HEK293T (cell line): ENCODE results near the gene AMER2.

Source experiments
- CTCF ChIA-PET: fragments of 350-600 bp; formaldehyde crosslinking; extraction: SDS; loops from one replicate; lab custom pipeline; 2021; ENCODE audit warnings: antibody characterized with exemption, inconsistent platforms; lab: Yijun Ruan, JAX
- POLR2A ChIA-PET: fragments of 350-600 bp; formaldehyde crosslinking; extraction: SDS; loops from one replicate; lab custom pipeline; 2020; ENCODE audit warnings: antibody characterized with exemption, inconsistent platforms; lab: Yijun Ruan, JAX
- DNase-seq: peaks from one replicate; pipeline ENCODE4 v3.0.0; 2012; ENCODE audit warnings: mixed read lengths; ENCODE audit errors: extremely low spot score
- ARNT ChIP-seq: fragments of 450-650 bp; IDR thresholded peaks from 2 replicates; pipeline ENCODE4 v1.6.1; 2017; ENCODE audit warnings: mild to moderate bottlenecking
- BHLHE40 ChIP-seq: fragments of 450-650 bp; IDR thresholded peaks from 2 replicates; pipeline ENCODE4 v1.6.1; 2016; ENCODE audit warnings: mild to moderate bottlenecking, moderate library complexity, borderline replicate concordance
- CTBP1 ChIP-seq: fragments of 450-650 bp; IDR thresholded peaks from 2 replicates; pipeline ENCODE4 v1.6.1; 2016; ENCODE audit warnings: borderline replicate concordance
- ELF4 ChIP-seq: fragments of 450-650 bp; IDR thresholded peaks from 2 replicates; pipeline ENCODE4 v1.6.1; 2017; ENCODE audit warnings: antibody characterized with exemption
- FOXA1 ChIP-seq: fragments of 450-650 bp; IDR thresholded peaks from 2 replicates; pipeline ENCODE4 v1.6.1; 2016; ENCODE audit warnings: mild to moderate bottlenecking
- FOXK2 ChIP-seq: fragments of 450-650 bp; IDR thresholded peaks from 2 replicates; pipeline ENCODE4 v1.6.1; 2016; ENCODE audit warnings: mild to moderate bottlenecking
- FOXM1 ChIP-seq: fragments of 450-650 bp; IDR thresholded peaks from 2 replicates; pipeline ENCODE4 v1.6.1; 2017; ENCODE audit warnings: mild to moderate bottlenecking, borderline replicate concordance
- HDGF ChIP-seq: fragments of 450-650 bp; IDR thresholded peaks from 2 replicates; pipeline ENCODE4 v1.6.1; 2017; ENCODE audit warnings: antibody characterized with exemption, borderline replicate concordance
- L3MBTL2 ChIP-seq: fragments of 450-650 bp; conservative IDR thresholded peaks from 2 replicates; pipeline ENCODE4 v1.6.1; 2016; ENCODE audit warnings: mild to moderate bottlenecking
- LEF1 ChIP-seq: fragments of 450-650 bp; IDR thresholded peaks from 2 replicates; pipeline ENCODE4 v1.6.1; 2017; ENCODE audit warnings: mild to moderate bottlenecking, borderline replicate concordance
- NFRKB ChIP-seq: fragments of 450-650 bp; IDR thresholded peaks from 2 replicates; pipeline ENCODE4 v1.6.1; 2016; ENCODE audit warnings: mild to moderate bottlenecking, moderate library complexity
- SP1 ChIP-seq: fragments of 450-650 bp; IDR thresholded peaks from 2 replicates; pipeline ENCODE4 v1.6.1; 2017
- SUZ12 ChIP-seq: fragments of 450-650 bp; IDR thresholded peaks from 2 replicates; pipeline ENCODE4 v1.6.1; 2016; ENCODE audit warnings: mild to moderate bottlenecking
- TARDBP ChIP-seq: fragments of 450-650 bp; IDR thresholded peaks from 2 replicates; pipeline ENCODE4 v1.6.1; 2016
- ZNF384 ChIP-seq: fragments of 450-650 bp; IDR thresholded peaks from 2 replicates; pipeline ENCODE4 v1.6.1; 2016
- TF ChIP-seq, protein P1 (sequence below): fragments of 450-650 bp; IDR thresholded peaks from 2 replicates; pipeline ENCODE4 v1.6.1; 2016

AMER2 gene

DNA sequence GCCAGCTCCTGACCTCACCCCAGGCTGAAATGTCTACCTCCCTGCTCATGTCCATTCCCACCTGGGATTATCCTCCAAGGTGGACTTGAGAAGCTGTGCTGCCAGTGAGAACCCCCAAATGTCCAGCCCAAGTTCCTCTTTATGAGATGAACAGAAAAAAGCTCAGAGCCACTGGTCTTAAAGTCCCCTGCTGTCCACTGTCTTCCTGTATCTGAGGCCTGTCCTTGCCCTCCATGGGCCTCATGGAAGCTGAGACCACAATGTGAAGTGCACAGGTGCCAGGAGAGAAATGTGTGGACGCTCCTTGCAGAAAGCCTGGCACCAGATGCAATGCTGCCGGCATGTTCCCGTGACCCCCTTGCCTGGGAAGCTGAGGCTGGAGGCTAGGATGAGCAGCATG is 3.3 kb upstream of the AMER2 start:
- TF ChIP-seq CTBP1 (no peak), SP1 (no peak)
- ChIA-PET CTCF (interaction anchor here (1.2 kb wide), 1 partner anchor 13 kb away, joined by 3 read pairs; no protein-coding TSS in a partner anchor), POLR2A (no interaction called here)
- DNase-seq, result no peak

DNA sequence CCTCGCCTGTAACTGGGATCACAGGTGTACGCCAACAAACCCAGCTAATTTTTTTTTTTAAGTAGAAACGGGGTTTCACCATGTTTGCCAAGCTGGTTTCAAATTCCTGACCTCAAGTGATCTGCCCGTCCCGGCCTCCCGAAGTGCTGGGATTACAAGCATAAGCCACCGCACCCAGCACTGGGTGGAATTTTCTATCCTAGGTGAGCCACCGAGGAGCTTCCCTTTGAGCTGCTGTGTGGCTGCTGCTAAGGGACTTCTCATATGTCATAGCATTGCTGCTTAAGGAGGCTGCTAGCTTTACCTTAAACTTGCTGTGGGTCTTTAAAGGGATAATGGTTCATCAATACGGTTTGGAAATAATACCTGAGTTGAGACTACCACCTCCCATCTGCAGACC is 2.9 kb upstream of the AMER2 start:
- POLR2A ChIA-PET, result no interaction called here
- no peak for DNase-seq
- TF ChIP-seq ARNT, result no peak
- TF ChIP-seq ELF4, result no peak
- TF ChIP-seq CTBP1, result no peak
- TF ChIP-seq, protein P1, sequence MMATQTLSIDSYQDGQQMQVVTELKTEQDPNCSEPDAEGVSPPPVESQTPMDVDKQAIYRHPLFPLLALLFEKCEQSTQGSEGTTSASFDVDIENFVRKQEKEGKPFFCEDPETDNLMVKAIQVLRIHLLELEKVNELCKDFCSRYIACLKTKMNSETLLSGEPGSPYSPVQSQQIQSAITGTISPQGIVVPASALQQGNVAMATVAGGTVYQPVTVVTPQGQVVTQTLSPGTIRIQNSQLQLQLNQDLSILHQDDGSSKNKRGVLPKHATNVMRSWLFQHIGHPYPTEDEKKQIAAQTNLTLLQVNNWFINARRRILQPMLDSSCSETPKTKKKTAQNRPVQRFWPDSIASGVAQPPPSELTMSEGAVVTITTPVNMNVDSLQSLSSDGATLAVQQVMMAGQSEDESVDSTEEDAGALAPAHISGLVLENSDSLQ, result no peak
- TF ChIP-seq L3MBTL2, result no peak
- TF ChIP-seq FOXA1, result no peak
- no peak for TF ChIP-seq BHLHE40
- CTCF ChIA-PET, result no interaction called here

DNA sequence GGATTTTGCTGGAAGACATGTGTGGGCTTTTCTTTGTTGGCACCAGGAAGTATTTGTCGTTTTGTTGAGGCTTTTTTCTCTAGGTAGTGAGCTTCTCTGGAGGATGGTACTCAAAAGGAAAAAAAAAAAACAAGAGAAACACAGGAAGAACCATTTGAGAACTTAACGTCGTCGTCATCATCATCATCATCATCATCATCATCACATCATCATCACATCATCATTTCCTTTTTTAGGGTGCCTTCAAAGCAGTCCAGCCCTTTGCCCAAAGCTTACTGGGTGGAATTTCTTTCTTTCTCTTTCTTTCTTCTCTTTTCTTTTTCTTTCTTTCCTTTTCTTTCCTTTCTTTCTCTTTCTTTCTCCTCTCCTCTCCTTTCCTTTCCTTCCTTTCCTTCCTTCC is 2.2 kb upstream of the AMER2 start:
- TF ChIP-seq CTBP1, result no peak
- no peak for TF ChIP-seq ARNT
- TF ChIP-seq ELF4, result no peak
- no peak for TF ChIP-seq HDGF
- no peak for TF ChIP-seq ZNF384
- TF ChIP-seq L3MBTL2, result no peak
- TF ChIP-seq SP1, result no peak
- TF ChIP-seq LEF1, result no peak
- no peak for TF ChIP-seq BHLHE40
- TF ChIP-seq NFRKB, result no peak
- TF ChIP-seq FOXA1, result no peak
- no peak for TF ChIP-seq FOXK2
- no peak for TF ChIP-seq FOXM1
- TF ChIP-seq, protein P1, result no peak
- TF ChIP-seq SUZ12, result no peak
- no peak for TF ChIP-seq TARDBP
- ChIA-PET CTCF (no interaction called here), POLR2A (no interaction called here)

DNA sequence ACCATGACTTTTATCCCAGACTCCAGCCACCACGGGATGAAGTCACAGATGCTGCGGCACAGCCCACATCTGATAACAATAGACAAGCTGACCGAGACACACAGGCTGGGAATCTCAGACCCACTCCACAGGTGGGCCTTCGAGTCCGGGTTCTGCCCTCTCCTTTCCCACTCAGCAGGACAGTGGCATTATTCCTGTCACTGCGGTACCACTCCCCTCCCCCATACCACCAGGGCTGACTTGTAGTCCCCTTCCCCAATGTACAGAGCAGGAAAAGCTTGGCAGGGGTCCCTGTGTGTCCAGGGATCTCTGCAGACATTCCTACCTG is 179 bp upstream of the AMER2 start:
- ChIA-PET POLR2A (no interaction called here), CTCF (interaction anchor here (0.5 to 1.4 kb wide), 4 partner anchors 8 to 306 kb away, joined by 3 to 4 read pairs (median 3); no protein-coding TSS in a partner anchor)
- TF ChIP-seq L3MBTL2 (no peak), FOXA1 (no peak), HDGF (no peak), CTBP1 (no peak), SP1 (no peak), BHLHE40 (no peak), FOXK2 (no peak), ELF4 (no peak), LEF1 (no peak), ZNF384 (no peak), SUZ12 (no peak)
- TF ChIP-seq, protein P1, result no peak
- no peak for DNase-seq

More for the DNA sequence above, 2.2 kb upstream of the AMER2 start:
- DNase-seq, result no peak

DNA sequence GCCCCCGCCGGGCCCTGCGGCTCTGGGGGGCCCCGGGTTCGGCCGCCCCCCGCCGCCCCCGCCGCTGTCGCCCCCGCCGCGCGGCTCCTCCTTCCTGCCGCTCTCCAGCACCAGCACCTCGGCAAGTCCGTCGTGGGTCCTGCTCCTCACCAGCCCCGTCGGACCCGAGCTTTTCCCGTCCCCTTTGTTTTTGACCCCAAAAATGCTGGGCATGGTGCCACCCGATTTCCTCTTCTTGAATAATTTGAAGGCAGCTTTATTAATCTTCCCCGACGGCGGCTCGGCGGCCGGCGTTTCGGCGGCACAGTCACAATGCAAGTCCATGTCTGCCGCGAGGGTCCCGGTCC is 945 bp downstream of the AMER2 start:
- ChIA-PET CTCF (interaction anchor here (0.7 kb wide), 1 partner anchor 204 kb away, joined by 3 read pairs; no protein-coding TSS in a partner anchor), POLR2A (no interaction called here)
- TF ChIP-seq, protein P1, result no peak
- TF ChIP-seq TARDBP, result no peak
- no peak for TF ChIP-seq FOXA1
- TF ChIP-seq BHLHE40, result no peak
- TF ChIP-seq ZNF384, result no peak
- no peak for TF ChIP-seq NFRKB
- no peak for TF ChIP-seq SUZ12
- TF ChIP-seq ELF4, result no peak
- TF ChIP-seq SP1, result no peak
- TF ChIP-seq HDGF, result no peak
- no peak for TF ChIP-seq CTBP1
- no peak for TF ChIP-seq FOXK2
- no peak for TF ChIP-seq LEF1
- no peak for TF ChIP-seq L3MBTL2
- no peak for TF ChIP-seq ARNT
- TF ChIP-seq FOXM1, result no peak
- no peak for DNase-seq

DNA sequence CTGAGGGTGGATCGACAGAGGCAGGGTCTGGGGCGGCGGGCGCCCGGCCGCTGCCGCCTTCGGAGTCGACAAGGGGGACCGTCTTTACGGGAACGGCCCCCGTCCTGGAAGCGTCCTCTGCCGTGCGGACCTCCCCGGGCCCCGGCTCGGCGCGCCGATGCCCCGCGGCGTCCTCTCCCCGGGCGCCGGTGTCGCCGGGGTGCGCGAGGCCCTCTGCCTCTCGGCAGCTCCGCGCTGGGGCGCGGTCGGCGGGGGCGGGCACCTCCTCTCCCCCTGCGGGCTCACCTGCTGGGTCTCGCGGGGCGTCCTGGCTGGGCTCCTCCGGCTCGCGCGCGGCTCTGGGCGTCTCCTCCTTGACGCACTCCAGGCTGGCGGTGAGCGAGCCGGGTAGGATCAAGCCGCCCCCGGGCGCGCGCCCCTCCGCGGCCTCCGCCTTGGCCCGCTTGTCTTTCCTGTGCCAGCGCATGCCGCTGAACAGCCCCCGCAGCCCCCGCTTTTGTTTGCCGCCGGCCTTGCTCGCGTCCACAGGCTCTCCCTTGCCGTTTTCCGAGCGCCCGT is 1.5 kb downstream of the AMER2 start:
- ChIA-PET CTCF (no interaction called here), POLR2A (no interaction called here)
- peak; percentile 20 for DNase-seq
- TF ChIP-seq FOXK2 (no peak), NFRKB (no peak), ZNF384 (no peak), BHLHE40 (no peak), L3MBTL2 (no peak), TARDBP (no peak), CTBP1 (no peak), ELF4 (no peak), SP1 (no peak), SUZ12 (no peak), FOXM1 (no peak), ARNT (no peak), LEF1 (no peak)
- TF ChIP-seq, protein P1, result no peak
